K562 (cell line): ENCODE results near the gene MAP3K2. TPM values are rescaled to one million over a fixed set of nuclear protein-coding genes. Genes with fewer than 3 reads are reported as not detected.
A peak's percentile ranks its signal among the peaks of the same experiment; 100 is the strongest.

Experiments
- ATAC-seq: fragments of 200-7000 bp; cut with Tn5 transposase; 3 replicates; pipeline ENCODE4 v1.9.1; 2020; ENCODE audit warnings: moderate library complexity
- BruUV-seq: library from RNA; stranded (reverse); fragments of 400-500 nt; replicated peaks from 2 replicates; lab custom pipeline; 2021; lab: Mats Ljungman, UMichigan
- CTCF ChIA-PET: fragments of 300-600 bp; formaldehyde crosslinking; extraction: SDS; loops from one replicate; lab custom pipeline; 2021; ENCODE audit warnings: low intra/inter-chr PET ratio; lab: Yijun Ruan, JAX
- POLR2A ChIA-PET: fragments of 300-600, 350-650 bp; sonication (Branson Sonifier 250); formaldehyde crosslinking; extraction: SDS; loops from one replicate; lab custom pipeline; 2021; ENCODE audit warnings: antibody characterized with exemption, inconsistent platforms; lab: Yijun Ruan, JAX
- DNase-seq, 4 experiments: peaks; one replicate each; pipeline versions ENCODE4 v3.0.0 to v3.0.0-alpha.2; 2011 to 2018; ENCODE audit warnings: low spot score in 3 of 4, mixed read lengths in 3 of 4; ENCODE audit errors: extremely low read depth in 1 of 4
- FAIRE-seq: peaks from 2 replicates; lab custom pipeline; 2011; peaks lifted over from hg19 to GRCh38; lab: Jason Lieb, UNC
- H2AFZ ChIP-seq: 2 replicates; pipeline ENCODE4 v1.6.0; 2011; ENCODE audit warnings: low read depth, low read length, control low read depth, inconsistent platforms
- H3K27ac ChIP-seq: fragments of 200-600 bp; 3 replicates; pipeline ENCODE4 v1.8.0; 2011; ENCODE audit warnings: low read depth, mild to moderate bottlenecking, control low read depth, inconsistent platforms, low read length, moderate library complexity, mixed read lengths; ENCODE audit errors: extremely low read depth
- H3K27me3 ChIP-seq, 2 experiments: fragments of 300-600 bp in 1 of 2; 2 replicates in 1 of 2; 3 replicates in 1 of 2; pipeline versions ENCODE4 v1.6.0 to v1.8.0; 2011; ENCODE audit warnings: inconsistent platforms in 2 of 2, low read length in 2 of 2, mild to moderate bottlenecking in 1 of 2, mixed read lengths in 1 of 2, moderate library complexity in 1 of 2; ENCODE audit not compliant: control insufficient read depth in 2 of 2, insufficient read depth in 2 of 2
- H3K36me3 ChIP-seq: fragments of 300-600 bp; 3 replicates; pipeline ENCODE4 v1.8.0; 2011; ENCODE audit warnings: mild to moderate bottlenecking, low read length, inconsistent platforms; ENCODE audit not compliant: control insufficient read depth, insufficient read depth
- H3K4me1 ChIP-seq, 2 experiments: fragments of 200-600 bp in 1 of 2; replicated peaks in 1 of 2; 2 replicates in 1 of 2; 3 replicates in 1 of 2; pipeline versions ENCODE4 v1.5.1 to v1.8.0; 2011; ENCODE audit warnings: inconsistent platforms in 2 of 2, low read length in 2 of 2, mild to moderate bottlenecking in 1 of 2, mixed read lengths in 1 of 2, moderate library complexity in 1 of 2; ENCODE audit not compliant: control insufficient read depth in 2 of 2, insufficient read depth in 2 of 2
- H3K4me2 ChIP-seq: 2 replicates; pipeline ENCODE4 v1.6.1; 2011; ENCODE audit warnings: low read length, control low read depth, inconsistent platforms, mixed read lengths; ENCODE audit not compliant: insufficient read depth
- H3K4me3 ChIP-seq: fragments of 200-600 bp; sonication (generic), shearing (Covaris generic); 2 replicates; pipeline ENCODE4 v1.5.1; 2016; ENCODE audit warnings: control low read depth, inconsistent platforms
- H3K79me2 ChIP-seq: fragments of 200-600 bp; 3 replicates; pipeline ENCODE4 v1.8.0; 2011; ENCODE audit warnings: low read length, inconsistent platforms; ENCODE audit not compliant: control insufficient read depth, insufficient read depth
- H3K9ac ChIP-seq, 2 experiments: 2 replicates each; pipeline versions ENCODE4 v1.6.0 to v1.6.1; 2011; ENCODE audit warnings: low read depth in 2 of 2, low read length in 2 of 2, control low read depth in 1 of 2, inconsistent platforms in 1 of 2, mild to moderate bottlenecking in 1 of 2, mixed read lengths in 1 of 2; ENCODE audit not compliant: insufficient read depth in 1 of 2
- H3K9me1 ChIP-seq: one replicate; pipeline ENCODE4 v1.6.0; 2011; ENCODE audit warnings: inconsistent platforms, mild to moderate bottlenecking, low read length, moderate library complexity; ENCODE audit not compliant: control insufficient read depth, insufficient read depth
- H3K9me3 ChIP-seq: replicated peaks from 2 replicates; pipeline ENCODE4 v1.5.1; 2011; ENCODE audit warnings: low read depth, low read length, inconsistent platforms; ENCODE audit not compliant: control insufficient read depth, insufficient read depth
- H4K20me1 ChIP-seq: replicated peaks from 2 replicates; pipeline ENCODE4 v1.6.1; 2011; ENCODE audit warnings: low read length, inconsistent platforms, mixed read lengths; ENCODE audit not compliant: control insufficient read depth, insufficient read depth
- CBX5 ChIP-seq: IDR thresholded peaks from 2 replicates; pipeline ENCODE4 v1.6.1; 2014; ENCODE audit warnings: low read depth, borderline replicate concordance
- IFI16 ChIP-seq: fragments of 250-450 bp; sonication (Bioruptor Pico); IDR thresholded peaks from 2 replicates; pipeline ENCODE4 v2.1.2; 2022; ENCODE audit warnings: mild to moderate bottlenecking, inconsistent platforms
- JUNB ChIP-seq: fragments of 450-650 bp; formaldehyde crosslinking; conservative IDR thresholded peaks from 2 replicates; pipeline ENCODE4 v1.4.0; 2020; ENCODE audit warnings: mild to moderate bottlenecking
- TGIF2 ChIP-seq: sonication (generic); formaldehyde crosslinking; IDR thresholded peaks from 2 replicates; pipeline ENCODE4 v1.8.1; 2022; ENCODE audit warnings: mild to moderate bottlenecking, missing genetic modification reagents, moderate library complexity
- ZNF184 ChIP-seq: sonication (generic); formaldehyde crosslinking; IDR thresholded peaks from 2 replicates; pipeline ENCODE4 v1.5.0; 2020; ENCODE audit warnings: missing genetic modification reagents
- WGBS: fragments of 100-300 bp; shearing (Covaris generic); methylation state at CpG from one replicate; pipeline ENCODE4 v1.1.6; 2016; ENCODE audit warnings: low coverage, mixed read lengths; ENCODE audit not compliant: insufficient coverage; ENCODE audit errors: missing lambda C conversion rate; 5-methylcytosine and 5-hydroxymethylcytosine counted together
- in situ Hi-C: fragments of 300-500 bp; cut with MboI; formaldehyde crosslinking; loops from 4 replicates; pipeline ENCODE4 v1.15.0; 2018; ENCODE audit warnings: inconsistent platforms, mixed read lengths
- intact Hi-C: fragments of 100-400 bp; cut with micrococcal nuclease; formaldehyde crosslinking; loops from 2 replicates; pipeline ENCODE4 v1.14.2; 2022
- polyA plus RNA-seq, 8 experiments: library from polyadenylated mRNA; depleted of rRNA in 4 of 8; stranded (reverse) in 5 of 8; unstranded in 3 of 8; fragments of >200 nt; fragmentation: Nextera tagmentation in 2 of 8; fragmentation: Illumina TruSeq in 1 of 8; extraction: Ambion mirVana in 2 of 8; extraction: Trizol in 1 of 8; gene quantifications; 2 replicates each; pipeline versions ENCODE4 v1.2.1 to v1.2.3, GENCODE V29; 2011 to 2014; ENCODE audit warnings: inconsistent platforms in 1 of 8, missing spikeins in 1 of 8
- total RNA-seq, 7 experiments: library from RNA; depleted of rRNA in 6 of 7; stranded (reverse); fragments of >200 nt in 6 of 7; fragmentation: Illumina TruSeq in 2 of 7; extraction: Trizol in 2 of 7; gene quantifications; 2 replicates each; pipeline versions ENCODE4 v1.2.1 to v1.2.3, GENCODE V29; 2011 to 2021; ENCODE audit warnings: low replicate concordance in 1 of 7
- TF ChIP-seq, protein P1 (sequence below): fragments of 450-650 bp; formaldehyde crosslinking; IDR thresholded peaks from 2 replicates; pipeline ENCODE4 v1.4.0; 2022; ENCODE audit warnings: missing genetic modification characterization
- TF ChIP-seq, protein P2 (sequence below): fragments of 450-650 bp; formaldehyde crosslinking; IDR thresholded peaks from 2 replicates; pipeline ENCODE4 v1.4.0; 2022; ENCODE audit warnings: mild to moderate bottlenecking, moderate library complexity
- TF ChIP-seq, protein P3 (sequence below), 3 experiments: fragments of 200-800 bp in 1 of 3; fragments of 250-450 bp in 1 of 3; fragments of 450-650 bp in 1 of 3; sonication (Bioruptor Pico) in 1 of 3; sonication (Bioruptor generic) in 1 of 3; formaldehyde crosslinking in 1 of 3; IDR thresholded peaks; 2 replicates each; pipeline versions ENCODE4 v1.6.1 to v1.8.0; 2016 to 2022; ENCODE audit warnings: mild to moderate bottlenecking in 2 of 3, missing genetic modification characterization in 2 of 3, missing compliant biosample characterization in 1 of 3, moderate library complexity in 1 of 3
- TF ChIP-seq, protein P4 (sequence below), 2 experiments: fragments of 150-350 bp in 1 of 2; IDR thresholded peaks; 2 replicates each; pipeline ENCODE4 v1.6.1; 2012 to 2016; ENCODE audit warnings: low read depth in 2 of 2, low read length in 2 of 2, mild to moderate bottlenecking in 1 of 2, moderate library complexity in 1 of 2

Gene MAP3K2
- total and polyA plus RNA-seq, 9 of the 15 experiments (the other 6 are each of a cell fraction or from before 2014, with no cell fraction given): 1.2 to 14.2 (median 5.7) TPM

DNA sequence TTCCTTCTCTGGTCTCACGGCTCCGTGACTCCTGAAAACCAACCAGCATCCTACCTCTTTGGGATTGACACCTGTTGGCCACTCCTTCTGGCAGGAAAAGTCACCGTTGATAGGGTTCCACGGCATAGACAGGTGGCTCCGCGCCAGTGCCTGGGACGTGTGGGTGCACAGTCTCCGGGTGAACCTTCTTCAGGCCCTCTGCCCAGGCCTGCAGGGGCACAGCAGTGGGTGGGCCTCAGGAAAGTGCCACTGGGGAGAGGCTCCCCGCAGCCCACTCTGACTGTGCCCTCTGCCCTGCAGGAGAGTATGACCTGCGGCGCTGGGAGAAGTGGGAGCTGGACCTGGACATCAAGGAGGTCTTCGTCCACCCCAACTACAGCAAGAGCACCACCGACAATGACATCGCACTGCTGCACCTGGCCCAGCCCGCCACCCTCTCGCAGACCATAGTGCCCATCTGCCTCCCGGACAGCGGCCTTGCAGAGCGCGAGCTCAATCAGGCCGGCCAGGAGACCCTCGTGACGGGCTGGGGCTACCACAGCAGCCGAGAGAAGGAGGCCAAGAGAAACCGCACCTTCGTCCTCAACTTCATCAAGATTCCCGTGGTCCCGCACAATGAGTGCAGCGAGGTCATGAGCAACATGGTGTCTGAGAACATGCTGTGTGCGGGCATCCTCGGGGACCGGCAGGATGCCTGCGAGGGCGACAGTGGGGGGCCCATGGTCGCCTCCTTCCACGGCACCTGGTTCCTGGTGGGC, 40.5 kb upstream of the MAP3K2 start (continued):
- TF ChIP-seq IFI16 (CRISPR knock-in tag) (no peak), CBX5 (no peak), TGIF2 (no peak)
- TF ChIP-seq, protein P1, sequence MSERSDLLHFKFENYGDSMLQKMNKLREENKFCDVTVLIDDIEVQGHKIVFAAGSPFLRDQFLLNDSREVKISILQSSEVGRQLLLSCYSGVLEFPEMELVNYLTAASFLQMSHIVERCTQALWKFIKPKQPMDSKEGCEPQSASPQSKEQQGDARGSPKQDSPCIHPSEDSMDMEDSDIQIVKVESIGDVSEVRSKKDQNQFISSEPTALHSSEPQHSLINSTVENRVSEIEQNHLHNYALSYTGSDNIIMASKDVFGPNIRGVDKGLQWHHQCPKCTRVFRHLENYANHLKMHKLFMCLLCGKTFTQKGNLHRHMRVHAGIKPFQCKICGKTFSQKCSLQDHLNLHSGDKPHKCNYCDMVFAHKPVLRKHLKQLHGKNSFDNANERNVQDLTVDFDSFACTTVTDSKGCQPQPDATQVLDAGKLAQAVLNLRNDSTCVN: no peak
- TF ChIP-seq, protein P2, sequence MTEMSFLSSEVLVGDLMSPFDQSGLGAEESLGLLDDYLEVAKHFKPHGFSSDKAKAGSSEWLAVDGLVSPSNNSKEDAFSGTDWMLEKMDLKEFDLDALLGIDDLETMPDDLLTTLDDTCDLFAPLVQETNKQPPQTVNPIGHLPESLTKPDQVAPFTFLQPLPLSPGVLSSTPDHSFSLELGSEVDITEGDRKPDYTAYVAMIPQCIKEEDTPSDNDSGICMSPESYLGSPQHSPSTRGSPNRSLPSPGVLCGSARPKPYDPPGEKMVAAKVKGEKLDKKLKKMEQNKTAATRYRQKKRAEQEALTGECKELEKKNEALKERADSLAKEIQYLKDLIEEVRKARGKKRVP (CRISPR knock-in tag): no peak

DNA sequence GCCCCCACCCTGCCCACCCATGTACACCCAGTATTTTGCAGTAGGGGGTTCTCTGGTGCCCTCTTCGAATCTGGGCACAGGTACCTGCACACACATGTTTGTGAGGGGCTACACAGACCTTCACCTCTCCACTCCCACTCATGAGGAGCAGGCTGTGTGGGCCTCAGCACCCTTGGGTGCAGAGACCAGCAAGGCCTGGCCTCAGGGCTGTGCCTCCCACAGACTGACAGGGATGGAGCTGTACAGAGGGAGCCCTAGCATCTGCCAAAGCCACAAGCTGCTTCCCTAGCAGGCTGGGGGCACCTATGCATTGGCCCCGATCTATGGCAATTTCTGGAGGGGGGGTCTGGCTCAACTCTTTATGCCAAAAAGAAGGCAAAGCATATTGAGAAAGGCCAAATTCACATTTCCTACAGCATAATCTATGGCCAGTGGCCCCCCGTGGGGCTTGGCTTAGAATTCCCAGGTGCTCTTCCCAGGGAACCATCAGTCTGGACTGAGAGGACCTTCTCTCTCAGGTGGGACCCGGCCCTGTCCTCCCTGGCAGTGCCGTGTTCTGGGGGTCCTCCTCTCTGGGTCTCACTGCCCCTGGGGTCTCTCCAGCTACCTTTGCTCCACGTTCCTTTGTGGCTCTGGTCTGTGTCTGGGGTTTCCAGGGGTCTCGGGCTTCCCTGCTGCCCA, 39.7 kb upstream of the MAP3K2 start:
- Histone ChIP-seq H3K27ac (no peak overlapping the region), H4K20me1 (no peaks in the 10 kb centered on the region)
- POLR2A ChIA-PET: no interaction called here
- TF ChIP-seq, protein P3, sequence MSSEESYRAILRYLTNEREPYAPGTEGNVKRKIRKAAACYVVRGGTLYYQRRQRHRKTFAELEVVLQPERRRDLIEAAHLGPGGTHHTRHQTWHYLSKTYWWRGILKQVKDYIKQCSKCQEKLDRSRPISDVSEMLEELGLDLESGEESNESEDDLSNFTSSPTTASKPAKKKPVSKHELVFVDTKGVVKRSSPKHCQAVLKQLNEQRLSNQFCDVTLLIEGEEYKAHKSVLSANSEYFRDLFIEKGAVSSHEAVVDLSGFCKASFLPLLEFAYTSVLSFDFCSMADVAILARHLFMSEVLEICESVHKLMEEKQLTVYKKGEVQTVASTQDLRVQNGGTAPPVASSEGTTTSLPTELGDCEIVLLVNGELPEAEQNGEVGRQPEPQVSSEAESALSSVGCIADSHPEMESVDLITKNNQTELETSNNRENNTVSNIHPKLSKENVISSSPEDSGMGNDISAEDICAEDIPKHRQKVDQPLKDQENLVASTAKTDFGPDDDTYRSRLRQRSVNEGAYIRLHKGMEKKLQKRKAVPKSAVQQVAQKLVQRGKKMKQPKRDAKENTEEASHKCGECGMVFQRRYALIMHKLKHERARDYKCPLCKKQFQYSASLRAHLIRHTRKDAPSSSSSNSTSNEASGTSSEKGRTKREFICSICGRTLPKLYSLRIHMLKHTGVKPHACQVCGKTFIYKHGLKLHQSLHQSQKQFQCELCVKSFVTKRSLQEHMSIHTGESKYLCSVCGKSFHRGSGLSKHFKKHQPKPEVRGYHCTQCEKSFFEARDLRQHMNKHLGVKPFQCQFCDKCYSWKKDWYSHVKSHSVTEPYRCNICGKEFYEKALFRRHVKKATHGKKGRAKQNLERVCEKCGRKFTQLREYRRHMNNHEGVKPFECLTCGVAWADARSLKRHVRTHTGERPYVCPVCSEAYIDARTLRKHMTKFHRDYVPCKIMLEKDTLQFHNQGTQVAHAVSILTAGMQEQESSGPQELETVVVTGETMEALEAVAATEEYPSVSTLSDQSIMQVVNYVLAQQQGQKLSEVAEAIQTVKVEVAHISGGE (CRISPR knock-in tag; IDR thresholded peaks at IDR 0.05): no peak
- no peak for TF ChIP-seq JUNB (CRISPR knock-in tag)
- TF ChIP-seq, protein P4, sequence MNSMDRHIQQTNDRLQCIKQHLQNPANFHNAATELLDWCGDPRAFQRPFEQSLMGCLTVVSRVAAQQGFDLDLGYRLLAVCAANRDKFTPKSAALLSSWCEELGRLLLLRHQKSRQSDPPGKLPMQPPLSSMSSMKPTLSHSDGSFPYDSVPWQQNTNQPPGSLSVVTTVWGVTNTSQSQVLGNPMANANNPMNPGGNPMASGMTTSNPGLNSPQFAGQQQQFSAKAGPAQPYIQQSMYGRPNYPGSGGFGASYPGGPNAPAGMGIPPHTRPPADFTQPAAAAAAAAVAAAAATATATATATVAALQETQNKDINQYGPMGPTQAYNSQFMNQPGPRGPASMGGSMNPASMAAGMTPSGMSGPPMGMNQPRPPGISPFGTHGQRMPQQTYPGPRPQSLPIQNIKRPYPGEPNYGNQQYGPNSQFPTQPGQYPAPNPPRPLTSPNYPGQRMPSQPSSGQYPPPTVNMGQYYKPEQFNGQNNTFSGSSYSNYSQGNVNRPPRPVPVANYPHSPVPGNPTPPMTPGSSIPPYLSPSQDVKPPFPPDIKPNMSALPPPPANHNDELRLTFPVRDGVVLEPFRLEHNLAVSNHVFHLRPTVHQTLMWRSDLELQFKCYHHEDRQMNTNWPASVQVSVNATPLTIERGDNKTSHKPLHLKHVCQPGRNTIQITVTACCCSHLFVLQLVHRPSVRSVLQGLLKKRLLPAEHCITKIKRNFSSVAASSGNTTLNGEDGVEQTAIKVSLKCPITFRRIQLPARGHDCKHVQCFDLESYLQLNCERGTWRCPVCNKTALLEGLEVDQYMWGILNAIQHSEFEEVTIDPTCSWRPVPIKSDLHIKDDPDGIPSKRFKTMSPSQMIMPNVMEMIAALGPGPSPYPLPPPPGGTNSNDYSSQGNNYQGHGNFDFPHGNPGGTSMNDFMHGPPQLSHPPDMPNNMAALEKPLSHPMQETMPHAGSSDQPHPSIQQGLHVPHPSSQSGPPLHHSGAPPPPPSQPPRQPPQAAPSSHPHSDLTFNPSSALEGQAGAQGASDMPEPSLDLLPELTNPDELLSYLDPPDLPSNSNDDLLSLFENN (IDR thresholded peaks at IDR 0.05; ENCODE audit: low read depth in 2 of 2, low read length in 2 of 2): no peak
- TF ChIP-seq ZNF184 (CRISPR knock-in tag): no peak

More for the DNA sequence above, 39.7 kb upstream of the MAP3K2 start:
- no peak overlapping the region for H2AFZ ChIP-seq
- no peak for ATAC-seq
- no peaks in the 10 kb centered on the region for H3K79me2 ChIP-seq
- in situ Hi-C loops (no loop called here), intact Hi-C loops (no loop called here)
- DNase-seq: no peak
- H3K36me3 ChIP-seq: no peaks in the 10 kb centered on the region
- no peaks in the 10 kb centered on the region for H3K9me3 ChIP-seq
- no TSS peak for BruUV-seq
- CTCF ChIA-PET: no interaction called here
- H3K9me1 ChIP-seq: no peaks in the 10 kb centered on the region
- 3% methylated on average over 7 of the region's 7 CpGs for WGBS
- H3K27me3 ChIP-seq: peaks cover 15 to 66% of the 10 kb centered on the region in 2 experiments; a peak in 4 of 5 replicates
- H3K4me2 ChIP-seq: no peak overlapping the region
- H3K4me1 ChIP-seq: peaks cover 0 to 19% of the 10 kb centered on the region in 2 experiments; a peak in 3 of 5 replicates
- H3K4me3 ChIP-seq: no peak overlapping the region
- no peak for FAIRE-seq
- H3K9ac ChIP-seq: peak overlapping the region in 1 of 2 experiments; percentile 32; a peak in 1 of 4 replicates
